T-cell (primary cell): ENCODE measurements around the gene RFTN2. TPM values are rescaled to one million over a fixed set of nuclear protein-coding genes. Genes with fewer than 3 reads are reported as not detected.
"Not testable (repeated sequence)": the region's sequence is repeated elsewhere in the genome, so short reads cannot be mapped to it uniquely, and the experiment has no call there.

Experiments used
- ATAC-seq, 4 experiments: fragments of 200-7000 bp in 3 of 4; fragments of 150-1000 bp in 1 of 4; cut with Tn5 transposase; replicated peaks in 1 of 4; 1 replicate in 3 of 4; 2 replicates in 1 of 4; pipeline ENCODE4 v1.10.0; 2021; ENCODE audit warnings: moderate library complexity in 3 of 4, mild to moderate bottlenecking in 2 of 4, moderate number of reproducible peaks in 1 of 4
- CTCF ChIA-PET, 2 donors: fragments of 300-600 bp; sonication (Branson Sonifier 250); formaldehyde crosslinking; loops; one replicate each; lab custom pipeline; 2022; ENCODE audit warnings: antibody characterized with exemption in 2 of 2; lab: Charles Lee
- POLR2A ChIA-PET, 2 donors: fragments of 300-600 bp; sonication (Branson Sonifier 250); formaldehyde crosslinking; loops; one replicate each; lab custom pipeline; 2022; ENCODE audit warnings: antibody characterized with exemption in 2 of 2; lab: Charles Lee
- DNase-seq, 35 experiments: peaks; one replicate each; pipeline versions ENCODE4 v3.0.0 to v3.0.0-alpha.2; 2013 to 2023
- H3K27ac ChIP-seq: one replicate; pipeline ENCODE4 v1.5.1; 2013; ENCODE audit warnings: low read length
- H3K27me3 ChIP-seq, 2 experiments: replicated peaks in 1 of 2; 1 replicate in 1 of 2; 2 replicates in 1 of 2; pipeline versions ENCODE4 v1.6.1 to v1.7.0; 2013; ENCODE audit warnings: low read length in 1 of 2, mixed read lengths in 1 of 2; ENCODE audit not compliant: control insufficient read depth in 2 of 2, insufficient read depth in 2 of 2; ENCODE audit errors: extremely low read depth in 1 of 2
- H3K36me3 ChIP-seq, 2 donors: 1 replicate in 1 of 2; 2 replicates in 1 of 2; pipeline versions ENCODE4 v1.6.1 to v1.7.0; 2013; ENCODE audit warnings: low read length in 1 of 2; ENCODE audit not compliant: control insufficient read depth in 2 of 2, insufficient read depth in 1 of 2; ENCODE audit errors: extremely low read depth in 1 of 2
- H3K4me1 ChIP-seq, 2 experiments: 1 replicate in 1 of 2; 2 replicates in 1 of 2; pipeline versions ENCODE4 v1.6.1 to v1.7.0; 2013; ENCODE audit warnings: low read length in 2 of 2, mixed read lengths in 1 of 2; ENCODE audit not compliant: insufficient read depth in 2 of 2, control insufficient read depth in 1 of 2; ENCODE audit errors: extremely low read depth in 1 of 2
- H3K4me3 ChIP-seq, 2 donors: 1 replicate in 1 of 2; 2 replicates in 1 of 2; pipeline versions ENCODE4 v1.5.1 to v1.7.0; 2013; ENCODE audit warnings: mild to moderate bottlenecking in 2 of 2, low read length in 1 of 2, moderate library complexity in 1 of 2; ENCODE audit not compliant: control insufficient read depth in 1 of 2; ENCODE audit errors: extremely low read depth in 1 of 2
- H3K9me3 ChIP-seq: 2 replicates; pipeline ENCODE4 v1.7.0; 2013
- H3K27ac Mint-ChIP-seq, 2 donors: one replicate each; pipeline ENCODE4 v1.8.0; 2020 to 2021; ENCODE audit warnings: mild to moderate bottlenecking in 2 of 2, mixed read lengths in 2 of 2
- H3K27me3 Mint-ChIP-seq, 2 donors: one replicate each; pipeline ENCODE4 v1.8.0; 2021 to 2022; ENCODE audit warnings: mixed read lengths in 2 of 2
- H3K36me3 Mint-ChIP-seq: one replicate; pipeline ENCODE4 v1.8.0; 2021; ENCODE audit warnings: mixed read lengths
- H3K4me1 Mint-ChIP-seq, 3 donors: one replicate each; pipeline ENCODE4 v1.8.0; 2020 to 2022; ENCODE audit warnings: mixed read lengths in 3 of 3, mild to moderate bottlenecking in 1 of 3
- H3K4me3 Mint-ChIP-seq, 3 donors: one replicate each; pipeline ENCODE4 v1.8.0; 2020 to 2022; ENCODE audit warnings: mild to moderate bottlenecking in 3 of 3, mixed read lengths in 3 of 3, moderate library complexity in 3 of 3
- H3K9me3 Mint-ChIP-seq, 3 donors: one replicate each; pipeline ENCODE4 v1.8.0; 2020 to 2022; ENCODE audit warnings: mixed read lengths in 3 of 3
- WGBS: methylation state at CpG from one replicate; pipeline ENCODE4 v1.1.5; 2013; ENCODE audit warnings: missing lambda C conversion rate; ENCODE audit not compliant: insufficient coverage; 5-methylcytosine and 5-hydroxymethylcytosine counted together
- total RNA-seq, 35 experiments: library from RNA in 6 of 35; stranded (reverse) in 6 of 35; fragments of 120-200 nt in 1 of 35; gene quantifications; one replicate each; pipeline versions ENCODE4 v1.2.1 to v1.2.4 and lab custom pipeline; 2013 to 2026

Gene RFTN2
- total RNA-seq, 5 donors from 2014 or later (not counting 1 experiment from before 2014, with no cell fraction given) = 0.12 to 0.44 TPM; not detected in 3

- H3K4me3 ChIP-seq = no peak overlapping the region
- H3K27me3 ChIP-seq = no peaks in the 10 kb centered on the region
- peaks cover 28% of the 10 kb centered on the region for H3K36me3 Mint-ChIP-seq
- H3K27ac ChIP-seq = no peak overlapping the region
- H3K27ac Mint-ChIP-seq = peak overlapping the region; percentile 21 to 68
- no peak for ATAC-seq
- DNase-seq = no peak
- no peaks in the 10 kb centered on the region for H3K9me3 ChIP-seq
- no peaks in the 10 kb centered on the region for H3K4me1 ChIP-seq
- no CpG with 5 or more reads among the region's 1 CpG for WGBS
- H3K27me3 Mint-ChIP-seq = no peaks in the 10 kb centered on the region
- CTCF ChIA-PET = no interaction called here
- no peaks in the 10 kb centered on the region for H3K9me3 Mint-ChIP-seq
- H3K36me3 ChIP-seq = peaks cover 5 to 29% of the 10 kb centered on the region in 2 donors
- no peak overlapping the region for H3K4me3 Mint-ChIP-seq
- H3K4me1 Mint-ChIP-seq = peaks cover 0 to 6% (median 3%) of the 10 kb centered on the region in 3 donors
- POLR2A ChIA-PET = no interaction called here
Measured at GRCh38 chr2:197556456-197556855, 118.9 kb downstream of the RFTN2 start.

DNA sequence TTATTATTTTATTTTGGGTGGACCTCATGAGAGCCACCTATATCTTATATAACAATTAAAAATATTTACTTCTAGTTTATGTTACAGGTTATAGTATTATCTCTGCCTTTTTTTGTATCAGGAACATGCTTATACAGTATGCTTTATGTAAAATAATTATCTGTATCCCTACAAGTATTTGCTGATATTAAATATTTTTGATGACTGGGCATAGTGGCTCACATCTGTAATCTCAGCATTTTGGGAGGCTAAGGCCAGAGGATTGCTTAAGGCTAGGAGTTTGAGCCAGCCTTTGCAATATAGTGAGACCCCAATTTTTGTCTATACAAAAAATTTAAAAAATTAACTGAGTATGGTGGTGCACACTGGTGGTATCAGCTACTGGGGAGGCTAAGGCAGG lies 119.9 kb downstream of the RFTN2 start:
- H3K27me3 Mint-ChIP-seq = no peaks in the 10 kb centered on the region
- H3K4me3 Mint-ChIP-seq = no peak overlapping the region
- peak overlapping the region in 1 of 2 donors; percentile 68 for H3K27ac Mint-ChIP-seq
- no peaks in the 10 kb centered on the region for H3K4me1 ChIP-seq
- DNase-seq (no peak), ATAC-seq (no peak)
- peaks cover 4 to 32% of the 10 kb centered on the region in 2 donors for H3K36me3 ChIP-seq
- POLR2A ChIA-PET = no interaction called here
- H3K4me3 ChIP-seq = no peak overlapping the region
- H3K27me3 ChIP-seq = no peaks in the 10 kb centered on the region
- peaks cover 0 to 6% (median 3%) of the 10 kb centered on the region in 3 donors for H3K4me1 Mint-ChIP-seq
- peaks cover 34% of the 10 kb centered on the region for H3K36me3 Mint-ChIP-seq
- H3K27ac ChIP-seq = no peak overlapping the region
- no peaks in the 10 kb centered on the region for H3K9me3 Mint-ChIP-seq
- no peaks in the 10 kb centered on the region for H3K9me3 ChIP-seq
- CTCF ChIA-PET = no interaction called here

DNA sequence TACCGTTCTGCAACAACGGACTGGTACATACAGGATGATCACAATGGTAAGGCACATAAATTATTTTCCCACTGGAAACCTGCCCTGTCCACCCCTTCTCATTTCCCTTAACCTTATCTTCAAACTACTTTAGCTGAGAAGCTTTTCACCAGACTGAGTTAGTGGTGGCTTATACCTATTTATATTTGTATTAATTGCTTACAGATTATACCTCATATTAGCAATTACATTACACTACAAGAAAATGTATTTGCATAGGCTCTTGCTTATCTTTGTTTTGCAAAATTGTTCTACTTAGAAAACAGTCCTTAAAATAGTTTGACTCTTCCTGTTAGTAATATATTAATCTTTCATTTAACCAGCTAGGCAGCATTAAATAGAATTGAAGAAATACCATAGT lies 124.1 kb downstream of the RFTN2 start:
- WGBS = no CpG with 5 or more reads among the region's 2 CpGs
- H3K9me3 ChIP-seq, CTCF ChIA-PET, H3K4me1 ChIP-seq, POLR2A ChIA-PET, H3K27ac ChIP-seq, H3K27me3 Mint-ChIP-seq, DNase-seq, H3K4me3 ChIP-seq, H3K27ac Mint-ChIP-seq, H3K9me3 Mint-ChIP-seq, H3K27me3 ChIP-seq, H3K4me1 Mint-ChIP-seq, H3K4me3 Mint-ChIP-seq, ATAC-seq: not testable (repeated sequence)
- H3K36me3 Mint-ChIP-seq = peaks cover 43% of the 10 kb centered on the region
- peaks cover 8 to 50% of the 10 kb centered on the region in 2 donors for H3K36me3 ChIP-seq

- no peaks in the 10 kb centered on the region for H3K27me3 Mint-ChIP-seq
- H3K4me1 ChIP-seq = no peaks in the 10 kb centered on the region
- H3K9me3 Mint-ChIP-seq = no peaks in the 10 kb centered on the region
- DNase-seq = no peak
- WGBS = 90% methylated on average over 2 of the region's 5 CpGs
- H3K27ac Mint-ChIP-seq = no peak overlapping the region
- ChIA-PET CTCF (no interaction called here), POLR2A (interaction anchor here in 1 of 2 donors (0.7 kb wide), 1 partner anchor 881 kb away, joined by 4 read pairs; no protein-coding TSS in a partner anchor)
- H3K4me1 Mint-ChIP-seq = peaks cover 2 to 6% (median 5%) of the 10 kb centered on the region in 3 donors
- H3K36me3 ChIP-seq = peaks cover 16 to 57% of the 10 kb centered on the region in 2 donors
- no peak overlapping the region for H3K27ac ChIP-seq
- H3K4me3 Mint-ChIP-seq = no peak overlapping the region
- peaks cover 45% of the 10 kb centered on the region for H3K36me3 Mint-ChIP-seq
- H3K27me3 ChIP-seq = no peaks in the 10 kb centered on the region
- no peaks in the 10 kb centered on the region for H3K9me3 ChIP-seq
- no peak for ATAC-seq
- H3K4me3 ChIP-seq = no peak overlapping the region
Measured at GRCh38 chr2:197548582-197548981, 126.8 kb downstream of the RFTN2 start.

- no peaks in the 10 kb centered on the region for H3K27me3 Mint-ChIP-seq
- WGBS = 100% methylated on average over 3 of the region's 5 CpGs
- H3K9me3 ChIP-seq = no peaks in the 10 kb centered on the region
- peak overlapping the region; percentile 22 to 72 for H3K27ac Mint-ChIP-seq
- no peaks in the 10 kb centered on the region for H3K9me3 Mint-ChIP-seq
- no peaks in the 10 kb centered on the region for H3K4me1 ChIP-seq
- H3K27ac ChIP-seq = no peak overlapping the region
- peaks cover 3 to 6% (median 5%) of the 10 kb centered on the region in 3 donors for H3K4me1 Mint-ChIP-seq
- peaks cover 44% of the 10 kb centered on the region for H3K36me3 Mint-ChIP-seq
- H3K36me3 ChIP-seq = peaks cover 12 to 62% of the 10 kb centered on the region in 2 donors
- ChIA-PET CTCF (no interaction called here), POLR2A (interaction anchor here in 1 of 2 donors (0.5 kb wide), 1 partner anchor 148 kb away, joined by 3 read pairs; no protein-coding TSS in a partner anchor)
- H3K27me3 ChIP-seq = no peaks in the 10 kb centered on the region
- H3K4me3 Mint-ChIP-seq = no peak overlapping the region
- DNase-seq = no peak
- no peak for ATAC-seq
- H3K4me3 ChIP-seq = no peak overlapping the region
Measured at GRCh38 chr2:197547163-197547900, 128.1 kb downstream of the RFTN2 start.

- POLR2A ChIA-PET = no interaction called here
- H3K4me3 Mint-ChIP-seq = no peak overlapping the region
- peaks cover 19 to 21% (median 20%) of the 10 kb centered on the region in 3 donors for H3K4me1 Mint-ChIP-seq
- CTCF ChIA-PET = no interaction called here
- H3K9me3 Mint-ChIP-seq = no peaks in the 10 kb centered on the region
- no peaks in the 10 kb centered on the region for H3K9me3 ChIP-seq
- H3K4me1 ChIP-seq = no peaks in the 10 kb centered on the region
- H3K27ac ChIP-seq = no peak overlapping the region
- WGBS = no CpG with 5 or more reads among the region's 3 CpGs
- no peak for ATAC-seq
- peaks cover 46% of the 10 kb centered on the region for H3K36me3 Mint-ChIP-seq
- no peak for DNase-seq
- no peak overlapping the region for H3K4me3 ChIP-seq
- peaks cover 18 to 63% of the 10 kb centered on the region in 2 donors for H3K36me3 ChIP-seq
- no peak overlapping the region for H3K27ac Mint-ChIP-seq
- H3K27me3 Mint-ChIP-seq = no peaks in the 10 kb centered on the region
- H3K27me3 ChIP-seq = no peaks in the 10 kb centered on the region
Measured at GRCh38 chr2:197543206-197543605, 132.2 kb downstream of the RFTN2 start.
